IMR-90 (cell line): ENCODE measurements around the gene DPF3. TPM values are rescaled to one million over a fixed set of nuclear protein-coding genes. Genes with fewer than 3 reads are reported as not detected.

ENCODE experiments used
- ATAC-seq: fragments of 200-7000 bp; cut with Tn5 transposase; 2 replicates; pipeline ENCODE4 v1.9.1; 2020; ENCODE audit warnings: low read depth, mild to moderate bottlenecking, moderate library complexity
- BruUV-seq: library from RNA; stranded (reverse); fragments of 400-500 nt; replicated peaks from 2 replicates; lab custom pipeline; 2021; lab: Mats Ljungman, UMichigan
- CTCF ChIA-PET: fragments of 300-600 bp; formaldehyde crosslinking; extraction: SDS; loops from one replicate; lab custom pipeline; 2021; ENCODE audit warnings: antibody characterized with exemption; lab: Yijun Ruan, JAX
- POLR2A ChIA-PET: fragments of 300-600 bp; sonication (Branson Sonifier 250); formaldehyde crosslinking; loops from one replicate; lab custom pipeline; 2022; ENCODE audit warnings: antibody characterized with exemption; ENCODE audit not compliant: unreplicated experiment; lab: Charles Lee
- DNase-seq: peaks from one replicate; pipeline ENCODE4 v3.0.0; 2013
- H2AFZ ChIP-seq: replicated peaks from 2 replicates; pipeline ENCODE3; 2013; ENCODE audit warnings: low read length, mild to moderate bottlenecking; ENCODE audit not compliant: poor library complexity
- H2AK5ac ChIP-seq: 2 replicates; pipeline ENCODE4 v1.6.1; 2013; ENCODE audit warnings: low read depth, low read length, inconsistent platforms
- H2AK9ac ChIP-seq: replicated peaks from 2 replicates; pipeline ENCODE3; 2013; ENCODE audit warnings: mild to moderate bottlenecking, low read depth, low read length, moderate library complexity; ENCODE audit not compliant: poor library complexity
- H2BK120ac ChIP-seq: 2 replicates; pipeline ENCODE4 v1.6.1; 2013; ENCODE audit warnings: low read depth, low read length, inconsistent platforms
- H2BK15ac ChIP-seq: 3 replicates; pipeline ENCODE4 v1.6.1; 2013; ENCODE audit warnings: low read depth, low read length, inconsistent platforms
- H2BK20ac ChIP-seq: 2 replicates; pipeline ENCODE4 v1.6.1; 2013; ENCODE audit warnings: low read depth, mild to moderate bottlenecking, inconsistent platforms, low read length, moderate library complexity
- H2BK5ac ChIP-seq: 2 replicates; pipeline ENCODE4 v1.6.1; 2013; ENCODE audit warnings: mild to moderate bottlenecking, low read depth, low read length, inconsistent platforms; ENCODE audit not compliant: poor library complexity, severe bottlenecking
- H3K14ac ChIP-seq: replicated peaks from 2 replicates; pipeline ENCODE4 v1.6.1; 2013; ENCODE audit warnings: low read depth, low read length, inconsistent platforms
- H3K18ac ChIP-seq: 2 replicates; pipeline ENCODE4 v1.6.1; 2013; ENCODE audit warnings: low read depth, low read length, control low read depth
- H3K23ac ChIP-seq: 2 replicates; pipeline ENCODE4 v1.6.1; 2013; ENCODE audit warnings: low read depth, low read length, inconsistent platforms
- H3K27ac ChIP-seq: 2 replicates; pipeline ENCODE4 v1.5.1; 2013; ENCODE audit warnings: mild to moderate bottlenecking, control low read depth, low read length; ENCODE audit not compliant: insufficient read depth
- H3K27me3 ChIP-seq: 2 replicates; pipeline ENCODE4 v1.6.1; 2013; ENCODE audit warnings: low read length; ENCODE audit not compliant: control insufficient read depth, insufficient read depth
- H3K36me3 ChIP-seq: 2 replicates; pipeline ENCODE4 v1.6.1; 2013; ENCODE audit warnings: low read length, mixed read lengths; ENCODE audit not compliant: control insufficient read depth, insufficient read depth
- H3K4ac ChIP-seq: 2 replicates; pipeline ENCODE4 v1.6.1; 2013; ENCODE audit warnings: low read depth, low read length, inconsistent platforms
- H3K4me1 ChIP-seq: 2 replicates; pipeline ENCODE4 v1.6.1; 2013; ENCODE audit warnings: low read length, mixed read lengths; ENCODE audit not compliant: control insufficient read depth, insufficient read depth
- H3K4me2 ChIP-seq: 2 replicates; pipeline ENCODE4 v1.6.1; 2013; ENCODE audit warnings: low read depth, mild to moderate bottlenecking, control low read depth, low read length, moderate library complexity
- H3K4me3 ChIP-seq: 2 replicates; pipeline ENCODE4 v1.5.1; 2013; ENCODE audit warnings: low read depth, mild to moderate bottlenecking, control low read depth, low read length, moderate library complexity; ENCODE audit not compliant: insufficient read depth
- H3K56ac ChIP-seq: 2 replicates; pipeline ENCODE4 v1.6.1; 2013; ENCODE audit warnings: low read length, inconsistent platforms; ENCODE audit not compliant: insufficient read depth; ENCODE audit errors: extremely low read depth
- H3K79me1 ChIP-seq, 2 experiments: 2 replicates each; pipeline ENCODE4 v1.6.1; 2013; ENCODE audit warnings: low read length in 2 of 2, inconsistent platforms in 1 of 2, low read depth in 1 of 2
- H3K9ac ChIP-seq: 2 replicates; pipeline ENCODE4 v1.6.1; 2013; ENCODE audit warnings: low read depth, low read length, control low read depth
- H3K9me1 ChIP-seq: 2 replicates; pipeline ENCODE4 v1.6.1; 2013; ENCODE audit warnings: low read length, inconsistent platforms; ENCODE audit not compliant: insufficient read depth
- H3K9me3 ChIP-seq: 2 replicates; pipeline ENCODE4 v1.6.1; 2013; ENCODE audit warnings: low read length; ENCODE audit not compliant: control insufficient read depth, insufficient read depth
- H4K20me1 ChIP-seq: 2 replicates; pipeline ENCODE4 v1.6.1; 2013; ENCODE audit warnings: low read length, inconsistent platforms; ENCODE audit not compliant: insufficient read depth
- H4K5ac ChIP-seq: 2 replicates; pipeline ENCODE4 v1.6.1; 2013; ENCODE audit warnings: mild to moderate bottlenecking, low read depth, low read length, control low read depth
- H4K8ac ChIP-seq, 2 experiments: 2 replicates each; pipeline ENCODE4 v1.6.1; 2013; ENCODE audit warnings: low read depth in 2 of 2, low read length in 2 of 2, control low read depth in 1 of 2, inconsistent platforms in 1 of 2
- H4K91ac ChIP-seq: 2 replicates; pipeline ENCODE4 v1.6.1; 2013; ENCODE audit warnings: low read depth, low read length, inconsistent platforms; ENCODE audit not compliant: insufficient read depth
- BHLHE40 ChIP-seq: fragments of 150-350 bp; IDR thresholded peaks from 2 replicates; pipeline ENCODE4 v1.6.1; 2016; ENCODE audit warnings: mild to moderate bottlenecking, low read depth, low read length
- CEBPB ChIP-seq: IDR thresholded peaks from 2 replicates; pipeline ENCODE4 v1.6.1; 2012; ENCODE audit warnings: low read depth, low read length, improper control_type of control experiment
- CHD1 ChIP-seq: IDR thresholded peaks from 2 replicates; pipeline ENCODE4 v1.6.1; 2012; ENCODE audit warnings: low read depth, low read length, improper control_type of control experiment
- FOS ChIP-seq: fragments of 150-350 bp; IDR thresholded peaks from 2 replicates; pipeline ENCODE4 v1.6.1; 2016; ENCODE audit warnings: low read depth, low read length
- MAFK ChIP-seq: IDR thresholded peaks from 2 replicates; pipeline ENCODE4 v1.6.1; 2012; ENCODE audit warnings: low read depth, low read length, improper control_type of control experiment
- NFE2L2 ChIP-seq: fragments of 150-350 bp; IDR thresholded peaks from 2 replicates; pipeline ENCODE4 v1.6.1; 2016; ENCODE audit warnings: low read depth, mild to moderate bottlenecking, low read length
- POLR2A ChIP-seq: IDR thresholded peaks from 2 replicates; pipeline ENCODE4 v1.6.1; 2012; ENCODE audit warnings: mild to moderate bottlenecking, low read depth, low read length
- RAD21 ChIP-seq: IDR thresholded peaks from 2 replicates; pipeline ENCODE4 v1.6.1; 2012; ENCODE audit warnings: low read length, improper control_type of control experiment
- RFX5 ChIP-seq: IDR thresholded peaks from 2 replicates; pipeline ENCODE4 v1.8.0; 2012; ENCODE audit warnings: low read depth, mild to moderate bottlenecking, low read length, moderate library complexity
- SMC3 ChIP-seq: fragments of 150-350 bp; IDR thresholded peaks from 2 replicates; pipeline ENCODE4 v1.6.1; 2016; ENCODE audit warnings: low read depth, mild to moderate bottlenecking, antibody characterized with exemption, low read length, moderate library complexity
- WGBS, 2 experiments: methylation state at CpG; one replicate each; pipeline versions ENCODE4 v1.1.5 to v1.1.7; 2013; ENCODE audit warnings: missing lambda C conversion rate in 2 of 2; ENCODE audit not compliant: insufficient read length in 1 of 2; ENCODE audit errors: extremely low coverage in 2 of 2; 5-methylcytosine and 5-hydroxymethylcytosine counted together
- dilution Hi-C: fragments of 300-500 bp; cut with HindIII; formaldehyde crosslinking; loops from one replicate; pipeline ENCODE4 v1.14.3; 2018; ENCODE audit warnings: low sequenced_read_pairs; ENCODE audit not compliant: unreplicated experiment
- in situ Hi-C: fragments of 300-500 bp; cut with MboI; formaldehyde crosslinking; loops from 3 replicates; pipeline ENCODE4 v1.14.3; 2019; ENCODE audit warnings: low sequenced_read_pairs, inconsistent platforms, mixed read lengths
- intact Hi-C: fragments of 100-400 bp; cut with micrococcal nuclease; formaldehyde crosslinking; loops from 2 replicates; pipeline ENCODE4 v1.10.0; 2022
- polyA plus RNA-seq, 3 experiments: library from polyadenylated mRNA; depleted of rRNA; stranded (reverse); fragments of >200 nt; gene quantifications; 2 replicates each; pipeline ENCODE4 v1.2.3, GENCODE V29; 2012; ENCODE audit warnings: low replicate concordance in 1 of 3
- total RNA-seq: library from RNA; depleted of rRNA; stranded (reverse); fragments of >200 nt; gene quantifications from 2 replicates; pipeline ENCODE4 v1.2.3, GENCODE V29; 2012
- TF ChIP-seq, protein P1 (sequence below): fragments of 150-350 bp; IDR thresholded peaks from 2 replicates; pipeline ENCODE4 v1.6.1; 2017; ENCODE audit warnings: mild to moderate bottlenecking, antibody characterized with exemption, low read length, low read depth
- TF ChIP-seq, protein P2 (sequence below): fragments of 150-350 bp; IDR thresholded peaks from 2 replicates; pipeline ENCODE4 v1.6.1; 2016; ENCODE audit warnings: low read depth, mild to moderate bottlenecking, low read length, moderate library complexity, borderline replicate concordance
- TF ChIP-seq, protein P3 (sequence below): conservative IDR thresholded peaks from 2 replicates; pipeline ENCODE4 v1.5.1; 2012; ENCODE audit warnings: mild to moderate bottlenecking, low read depth, low read length, improper control_type of control experiment

DPF3 gene
- total and polyA plus RNA-seq, 2 of the 4 experiments (the other 2 are of a cell fraction) = 30.5 to 32.8 TPM

GRCh38 chr14:72825486-72825885 lies 68.4 kb downstream of the DPF3 start:
- BruUV-seq = no TSS peak
- Histone ChIP-seq H3K79me1 (peaks cover 27 to 71% of the 10 kb centered on the region in 2 experiments), H3K14ac (no peak overlapping the region), H2AFZ (no peak overlapping the region), H4K5ac (no peak overlapping the region), H2AK5ac (no peak overlapping the region), H3K36me3 (no peaks in the 10 kb centered on the region; the same call in 1 of the 2 replicates), H2BK5ac (no peak overlapping the region), H4K8ac (no peak overlapping the region), H3K27me3 (no peaks in the 10 kb centered on the region), H3K9me3 (no peaks in the 10 kb centered on the region), H3K4me1 (peaks cover 7% of the 10 kb centered on the region), H4K91ac (no peak overlapping the region), H3K23ac (no peak overlapping the region), H3K27ac (no peak overlapping the region), H2BK120ac (no peak overlapping the region), H4K20me1 (peaks cover 18% of the 10 kb centered on the region), H3K4ac (no peak overlapping the region), H2BK15ac (no peak overlapping the region), H3K56ac (no peak overlapping the region), H2AK9ac (no peak overlapping the region), H3K9me1 (peaks cover 7% of the 10 kb centered on the region), H3K4me3 (no peak overlapping the region), H3K18ac (no peak overlapping the region), H3K4me2 (no peak overlapping the region), H2BK20ac (no peak overlapping the region), H3K9ac (no peak overlapping the region)
- no CpG with 5 or more reads among the region's 2 CpGs for WGBS, 2 experiments
- CTCF ChIA-PET = no interaction called here
- POLR2A ChIA-PET = no interaction called here
- in situ Hi-C loops (no loop called here), dilution Hi-C loops (no loop called here), intact Hi-C loops (no loop called here)
- TF ChIP-seq POLR2A = no peak
- TF ChIP-seq RAD21 = no peak
- TF ChIP-seq, protein P1, sequence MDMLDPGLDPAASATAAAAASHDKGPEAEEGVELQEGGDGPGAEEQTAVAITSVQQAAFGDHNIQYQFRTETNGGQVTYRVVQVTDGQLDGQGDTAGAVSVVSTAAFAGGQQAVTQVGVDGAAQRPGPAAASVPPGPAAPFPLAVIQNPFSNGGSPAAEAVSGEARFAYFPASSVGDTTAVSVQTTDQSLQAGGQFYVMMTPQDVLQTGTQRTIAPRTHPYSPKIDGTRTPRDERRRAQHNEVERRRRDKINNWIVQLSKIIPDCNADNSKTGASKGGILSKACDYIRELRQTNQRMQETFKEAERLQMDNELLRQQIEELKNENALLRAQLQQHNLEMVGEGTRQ = no peak
- no peak for TF ChIP-seq FOS
- TF ChIP-seq CEBPB = no peak
- TF ChIP-seq MAFK = no peak
- no peak for TF ChIP-seq NFE2L2
- TF ChIP-seq, protein P2, sequence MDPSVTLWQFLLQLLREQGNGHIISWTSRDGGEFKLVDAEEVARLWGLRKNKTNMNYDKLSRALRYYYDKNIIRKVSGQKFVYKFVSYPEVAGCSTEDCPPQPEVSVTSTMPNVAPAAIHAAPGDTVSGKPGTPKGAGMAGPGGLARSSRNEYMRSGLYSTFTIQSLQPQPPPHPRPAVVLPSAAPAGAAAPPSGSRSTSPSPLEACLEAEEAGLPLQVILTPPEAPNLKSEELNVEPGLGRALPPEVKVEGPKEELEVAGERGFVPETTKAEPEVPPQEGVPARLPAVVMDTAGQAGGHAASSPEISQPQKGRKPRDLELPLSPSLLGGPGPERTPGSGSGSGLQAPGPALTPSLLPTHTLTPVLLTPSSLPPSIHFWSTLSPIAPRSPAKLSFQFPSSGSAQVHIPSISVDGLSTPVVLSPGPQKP = no peak
- TF ChIP-seq, protein P3, sequence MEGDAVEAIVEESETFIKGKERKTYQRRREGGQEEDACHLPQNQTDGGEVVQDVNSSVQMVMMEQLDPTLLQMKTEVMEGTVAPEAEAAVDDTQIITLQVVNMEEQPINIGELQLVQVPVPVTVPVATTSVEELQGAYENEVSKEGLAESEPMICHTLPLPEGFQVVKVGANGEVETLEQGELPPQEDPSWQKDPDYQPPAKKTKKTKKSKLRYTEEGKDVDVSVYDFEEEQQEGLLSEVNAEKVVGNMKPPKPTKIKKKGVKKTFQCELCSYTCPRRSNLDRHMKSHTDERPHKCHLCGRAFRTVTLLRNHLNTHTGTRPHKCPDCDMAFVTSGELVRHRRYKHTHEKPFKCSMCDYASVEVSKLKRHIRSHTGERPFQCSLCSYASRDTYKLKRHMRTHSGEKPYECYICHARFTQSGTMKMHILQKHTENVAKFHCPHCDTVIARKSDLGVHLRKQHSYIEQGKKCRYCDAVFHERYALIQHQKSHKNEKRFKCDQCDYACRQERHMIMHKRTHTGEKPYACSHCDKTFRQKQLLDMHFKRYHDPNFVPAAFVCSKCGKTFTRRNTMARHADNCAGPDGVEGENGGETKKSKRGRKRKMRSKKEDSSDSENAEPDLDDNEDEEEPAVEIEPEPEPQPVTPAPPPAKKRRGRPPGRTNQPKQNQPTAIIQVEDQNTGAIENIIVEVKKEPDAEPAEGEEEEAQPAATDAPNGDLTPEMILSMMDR = no peak
- TF ChIP-seq RFX5 = no peak
- no peak for TF ChIP-seq BHLHE40
- TF ChIP-seq SMC3 = no peak
- TF ChIP-seq CHD1 = no peak
- no peak for ATAC-seq
- DNase-seq = no peak
